Activated naive CD4-positive, alpha-beta T cell (primary cell): ENCODE results near the gene SLC7A8.

Source experiments
- DNase-seq, 4 experiments: peaks; one replicate each; lab custom pipeline; 2025; lab: John Stamatoyannopoulos, UW

SLC7A8 gene

DNA sequence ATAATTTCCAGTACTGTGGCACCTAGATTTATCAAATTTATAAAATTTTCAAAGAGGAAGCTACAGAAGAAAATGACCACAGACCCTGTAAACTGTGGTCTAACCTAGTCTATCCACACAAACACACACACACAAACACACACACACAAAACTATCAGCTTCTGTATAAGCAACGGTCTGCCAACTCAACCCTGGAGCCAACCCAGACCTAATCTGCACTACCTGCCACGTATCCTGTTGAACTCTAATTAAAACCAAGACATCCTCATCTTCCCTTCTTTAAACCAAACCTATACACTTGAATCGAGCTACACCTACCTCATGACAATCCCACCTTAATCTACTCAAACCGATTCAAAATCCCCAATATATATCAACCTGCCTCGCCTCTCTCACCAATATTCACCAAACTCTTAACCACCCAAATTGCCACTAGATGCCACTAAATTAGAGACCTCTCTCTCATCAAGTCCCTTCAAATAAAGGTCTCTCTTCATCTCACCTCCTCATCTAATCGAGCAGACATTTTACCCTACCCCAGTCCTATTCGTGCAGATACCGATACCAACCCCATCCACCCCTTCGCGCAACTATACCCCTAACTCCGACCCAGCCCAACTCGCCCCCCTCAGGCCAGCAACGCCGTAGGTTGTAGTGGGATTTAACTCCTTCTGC, 89.3 kb downstream of the SLC7A8 start:
- no peak for DNase-seq

DNA sequence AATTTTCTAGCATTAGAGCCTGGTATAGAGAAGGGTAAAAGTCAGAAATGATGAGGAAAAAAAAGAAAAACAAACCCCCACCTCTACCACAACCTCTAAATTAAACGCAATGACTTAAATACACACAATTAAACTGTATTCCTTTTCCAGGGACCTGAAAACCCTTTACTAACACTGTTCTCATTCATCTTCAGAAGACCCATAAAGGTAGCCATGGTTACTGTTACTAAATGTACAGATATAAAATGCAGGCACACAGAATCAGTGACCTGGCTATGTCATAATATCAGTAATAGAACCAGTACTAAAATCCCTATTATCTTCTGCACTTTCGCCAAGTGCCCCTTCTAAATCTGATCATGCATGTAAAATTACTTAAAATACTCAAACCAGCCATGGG, 89.9 kb downstream of the SLC7A8 start:
- no peak for DNase-seq

DNA sequence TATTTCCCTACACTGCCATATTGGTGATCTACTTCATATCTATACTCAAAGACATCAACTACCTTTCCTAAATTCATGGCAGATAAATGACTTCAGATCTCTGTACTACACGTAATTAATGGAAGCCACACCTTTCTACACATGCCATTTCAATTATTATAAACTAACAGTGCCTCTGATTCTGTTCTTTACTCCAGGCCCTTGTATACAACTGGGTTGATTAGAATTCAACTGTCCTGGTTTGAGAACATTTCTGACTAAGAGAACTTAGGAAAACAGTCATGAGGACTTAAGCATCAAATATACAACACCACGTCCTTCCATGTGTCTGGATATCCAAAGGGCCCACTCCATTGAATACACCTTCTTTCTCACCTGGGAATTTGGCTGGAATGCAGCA, 90.4 kb downstream of the SLC7A8 start:
- no peak for DNase-seq

DNA sequence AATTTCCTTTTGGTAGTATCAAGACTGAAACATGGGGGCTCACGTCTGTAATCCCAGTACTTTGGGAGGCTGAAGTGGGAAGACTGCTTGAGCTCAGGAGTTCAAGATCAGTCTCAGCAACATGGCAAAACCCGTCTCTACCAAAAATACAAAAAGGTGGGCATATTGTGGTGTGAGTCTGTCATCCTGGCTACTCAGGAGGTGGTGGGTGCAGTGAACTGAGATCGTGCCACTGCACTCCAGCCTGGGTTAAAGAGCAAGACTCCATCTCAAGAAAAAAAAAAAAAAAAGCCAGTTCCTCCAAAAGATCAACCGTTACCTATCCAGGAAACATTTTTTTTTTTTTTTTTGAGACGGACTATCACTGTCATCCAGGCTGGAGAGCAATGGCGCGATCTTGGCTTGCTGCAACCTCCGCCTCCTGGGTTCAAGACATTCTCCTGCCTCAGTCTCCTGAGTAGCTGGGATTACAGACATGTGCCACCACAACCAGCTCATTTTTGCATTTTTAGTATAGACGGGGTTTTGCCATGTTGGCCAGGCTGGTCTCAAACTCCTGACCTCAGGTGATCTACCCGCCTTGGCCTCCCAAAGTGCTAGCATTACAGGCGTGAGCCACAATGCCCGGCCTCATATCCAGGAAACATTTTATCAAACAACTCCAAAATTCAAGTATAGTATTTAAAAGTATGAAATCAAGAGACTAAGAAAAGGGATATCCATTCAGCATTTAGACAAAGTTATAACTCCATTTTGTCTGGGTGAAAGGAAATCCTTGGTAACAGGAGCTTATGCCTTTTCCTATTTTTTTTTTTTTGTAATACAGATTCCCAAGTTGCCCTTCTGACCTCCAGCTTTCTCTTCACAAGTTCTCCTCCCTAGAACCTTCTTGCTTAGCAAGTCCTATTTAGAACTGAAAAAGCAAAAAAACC, 91.9 kb downstream of the SLC7A8 start:
- no peak for DNase-seq

DNA sequence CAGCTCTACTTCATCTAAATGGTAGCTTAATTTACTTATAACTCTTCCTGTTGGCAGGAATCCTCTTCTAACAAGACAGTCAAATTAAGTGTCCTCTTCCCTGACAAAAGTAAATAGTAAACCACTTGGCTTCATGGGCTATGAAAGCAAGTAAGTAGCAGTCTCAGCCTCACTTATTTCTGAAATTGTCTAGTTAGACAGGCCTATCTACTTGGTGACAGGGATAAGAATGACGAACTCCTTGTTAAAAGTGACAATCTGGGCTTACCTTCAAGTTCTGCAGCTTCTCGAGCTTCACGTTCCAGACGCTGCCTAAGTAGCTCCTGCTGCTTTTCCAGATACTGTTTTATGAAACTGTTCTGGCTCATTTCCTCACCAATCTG, 93.2 kb downstream of the SLC7A8 start:
- no peak for DNase-seq

DNA sequence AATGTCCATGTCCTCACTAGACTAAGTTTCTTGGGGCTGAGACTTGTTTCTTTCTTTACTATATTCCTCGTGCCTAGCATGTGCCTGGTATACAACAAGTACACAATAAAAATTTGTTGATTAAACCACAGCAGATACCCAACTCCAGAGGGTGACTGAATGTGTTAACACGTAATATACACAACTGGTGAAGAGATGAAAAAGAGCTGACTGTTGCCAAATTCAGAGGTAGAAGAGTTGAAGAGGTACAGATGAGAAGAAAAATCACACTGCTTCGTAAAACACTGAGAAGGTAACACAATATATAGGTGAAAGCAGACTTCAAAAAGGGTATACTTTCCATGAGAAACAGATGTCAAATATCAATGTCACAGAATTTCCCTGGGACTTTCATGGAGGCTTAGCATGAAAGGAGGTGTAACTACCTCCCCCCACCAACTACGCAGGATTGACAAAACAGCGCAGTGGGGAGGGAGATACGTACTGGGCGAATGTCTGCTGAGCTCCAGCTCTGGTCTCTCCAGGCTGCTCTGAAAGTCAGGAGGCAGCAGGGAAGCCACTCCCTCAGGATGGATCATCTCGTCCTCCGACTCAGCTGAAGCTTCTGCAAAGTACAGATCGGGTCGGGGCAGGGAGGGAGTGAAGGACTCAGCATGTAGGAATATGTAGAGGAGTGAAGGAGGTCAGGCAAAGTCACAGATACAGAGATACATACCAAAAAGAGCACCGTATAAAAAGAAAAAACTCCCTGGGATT, 93.8 kb downstream of the SLC7A8 start:
- no peak for DNase-seq

DNA sequence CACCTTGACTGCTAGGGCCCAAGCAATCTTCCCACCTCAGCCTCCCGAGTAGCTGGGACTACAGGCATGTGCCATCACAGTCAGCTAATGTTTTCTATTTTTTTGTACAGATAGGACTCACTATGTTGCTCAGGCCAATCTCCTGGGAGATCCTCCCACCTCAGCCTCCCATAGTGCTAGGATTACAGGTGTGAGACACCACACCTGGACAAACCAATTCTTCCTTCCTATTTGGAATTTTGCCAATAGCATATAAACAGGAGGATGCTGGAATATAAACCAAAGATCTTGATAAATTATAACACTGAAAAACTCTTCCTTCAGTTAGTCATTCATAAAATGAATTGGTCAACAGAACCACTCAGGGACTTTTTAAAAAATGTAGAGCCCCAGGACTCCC, 96.9 kb downstream of the SLC7A8 start:
- DNase-seq: no peak

DNA sequence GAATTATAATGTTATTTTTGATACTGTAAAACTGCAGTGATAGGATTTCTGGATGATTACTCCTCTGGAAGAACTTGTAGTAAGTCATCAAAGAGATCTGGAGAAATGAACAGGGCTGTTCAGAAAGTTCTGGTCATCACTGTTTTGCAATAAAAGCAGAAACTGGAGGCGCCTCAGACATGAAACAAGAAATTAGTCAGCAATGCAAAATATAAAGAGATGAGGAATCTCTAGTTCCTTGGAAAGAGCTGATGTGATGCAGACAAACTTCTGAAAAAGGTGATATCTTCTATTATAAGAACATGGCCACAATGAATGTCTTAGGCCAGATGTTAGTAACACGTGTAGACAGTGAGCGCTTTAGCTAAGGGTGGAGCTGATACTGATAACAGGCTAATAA, 98.0 kb downstream of the SLC7A8 start:
- DNase-seq: no peak

DNA sequence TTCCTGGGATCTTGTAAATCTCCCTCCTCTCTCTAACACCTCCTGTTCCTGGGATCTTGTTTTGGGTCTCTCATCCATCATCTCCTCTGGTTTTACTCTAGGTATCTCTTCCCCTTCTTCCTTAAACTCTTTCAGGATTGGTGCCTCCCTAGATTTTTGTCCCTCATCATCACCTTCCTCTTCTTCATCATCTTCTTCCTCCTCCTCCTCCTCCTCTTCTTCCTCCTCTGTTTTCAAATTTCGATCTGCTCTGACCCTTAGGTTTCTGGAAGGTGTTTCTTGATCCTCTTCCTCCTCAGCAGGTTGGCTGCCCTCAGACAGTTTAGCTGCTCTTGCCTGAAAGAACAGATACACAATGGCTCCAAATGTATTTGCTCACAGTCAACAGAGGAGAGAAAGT, 103.0 kb downstream of the SLC7A8 start:
- DNase-seq: no peak

DNA sequence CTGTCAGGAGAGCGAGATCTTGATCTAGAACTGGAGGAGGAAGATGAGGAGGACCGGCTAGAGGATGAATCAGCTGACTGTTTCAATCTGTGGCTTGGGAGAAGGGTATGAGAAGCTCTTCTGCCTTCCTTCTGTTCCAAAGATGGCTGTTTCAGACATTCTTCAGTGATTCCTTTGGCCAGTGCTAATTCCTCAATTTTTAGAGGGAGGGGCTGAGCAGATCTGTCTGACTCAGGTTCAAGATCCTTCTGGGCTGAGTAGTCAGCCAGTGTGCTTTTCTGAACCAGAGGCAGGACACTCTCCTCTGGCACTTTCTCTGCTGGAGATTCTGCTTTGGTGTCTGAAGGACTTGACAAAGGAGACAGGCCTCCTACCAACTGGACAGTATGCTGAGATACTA, 103.7 kb downstream of the SLC7A8 start:
- DNase-seq: no peak

DNA sequence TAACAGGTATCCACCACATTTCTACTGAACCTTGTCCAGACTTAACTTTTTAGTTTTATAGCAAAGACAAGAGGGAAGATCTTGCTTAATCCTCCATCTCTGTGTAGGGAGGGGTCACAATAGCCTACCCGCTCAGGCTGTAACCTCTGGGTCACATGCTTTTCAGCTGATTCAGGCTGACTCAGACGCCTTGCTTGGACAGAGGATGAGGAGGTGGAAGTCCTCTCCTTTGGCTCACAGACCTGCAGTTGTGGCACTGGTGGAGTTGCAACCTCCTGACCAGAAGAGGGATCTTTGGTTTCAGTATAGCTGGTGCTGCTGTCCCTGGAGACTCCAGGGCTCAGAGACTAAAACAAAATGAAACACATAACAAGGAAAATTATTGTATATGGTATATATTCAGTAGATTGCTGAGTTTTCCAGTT, 104.8 kb downstream of the SLC7A8 start:
- no peak for DNase-seq

DNA sequence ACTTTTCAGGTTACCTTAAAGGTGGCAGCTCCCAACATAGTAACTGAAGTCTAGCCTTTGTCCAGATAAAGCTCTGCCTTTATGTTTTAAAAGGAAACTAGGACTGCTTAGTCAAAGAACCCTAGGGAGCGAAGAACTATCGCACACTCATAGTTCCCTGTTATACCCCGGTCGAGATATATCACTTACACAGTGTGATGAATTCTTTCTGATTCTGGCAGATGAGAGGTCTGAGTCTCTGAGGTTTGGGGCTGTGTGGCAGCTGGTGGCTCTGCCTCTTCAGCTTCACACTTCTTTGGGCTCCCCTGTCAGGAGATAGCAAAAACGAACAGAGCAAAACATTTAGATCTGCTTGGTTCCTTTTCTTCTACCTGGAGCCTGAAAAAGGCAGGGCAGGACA, 105.5 kb downstream of the SLC7A8 start:
- DNase-seq: no peak

DNA sequence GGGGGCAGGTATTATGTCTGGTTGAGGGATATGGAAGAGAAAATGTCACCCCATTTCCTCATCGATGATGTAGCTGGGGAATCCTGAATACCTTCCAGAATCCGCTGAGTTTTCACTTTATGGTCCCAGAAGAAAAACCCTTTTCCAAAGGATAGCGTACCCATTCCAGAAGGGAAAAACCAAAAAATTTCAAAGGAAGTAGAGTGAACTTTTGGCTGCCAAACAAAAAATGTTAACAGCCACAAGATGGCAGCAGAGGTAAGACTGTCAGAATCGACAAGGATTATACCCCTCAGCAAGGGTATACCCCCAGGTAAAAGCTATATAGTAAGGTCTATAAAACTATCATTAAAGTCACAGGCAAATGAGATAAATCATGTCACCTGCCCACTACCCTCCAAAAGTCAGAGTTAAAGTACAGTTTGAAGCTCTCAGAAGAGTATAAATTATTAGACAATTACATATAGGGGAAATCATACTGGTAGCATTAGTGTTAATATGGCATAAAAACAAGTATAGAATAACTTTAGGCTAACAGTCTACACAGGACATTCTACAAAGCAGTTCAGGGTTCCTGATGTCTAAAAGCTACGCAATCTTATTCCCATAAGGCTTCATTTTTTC, 106.6 kb downstream of the SLC7A8 start:
- no peak for DNase-seq
